Body of pancreas (tissue), 4 donors: ENCODE measurements around the gene LGALS3.

Source experiments
- CTCF ChIP-seq, 7 experiments: fragments of 450-650 bp in 4 of 7; fragments of 200-600 bp in 3 of 7; sonication (generic) in 3 of 7; IDR thresholded peaks; one replicate each; pipeline ENCODE4 v1.5.1; 2016 to 2019; ENCODE audit warnings: antibody characterized with exemption in 7 of 7
- POLR2A ChIP-seq, 3 donors: fragments of 450-650 bp; IDR thresholded peaks; one replicate each; pipeline ENCODE4 v1.6.1; 2016; ENCODE audit warnings: antibody characterized with exemption in 3 of 3, mild to moderate bottlenecking in 2 of 3

GRCh38 chr14:55153951-55154350 is 24.9 kb downstream of the LGALS3 start:
- TF ChIP-seq CTCF (IDR thresholded peaks at IDR 0.05) (no peak), POLR2A (IDR thresholded peaks at IDR 0.05) (no peak)
